HepG2 (cell line): ENCODE measurements around the gene MARCHF6. TPM values are rescaled to one million over a fixed set of nuclear protein-coding genes. Genes with fewer than 3 reads are reported as not detected.

Source experiments
- ARID3A ChIP-seq: IDR thresholded peaks from 2 replicates; pipeline ENCODE4 v1.6.1; 2012; ENCODE audit warnings: low read depth, low read length, improper control_type of control experiment
- ATF5 ChIP-seq: sonication (generic); formaldehyde crosslinking; IDR thresholded peaks from 2 replicates; pipeline ENCODE4 v1.4.0; 2020; ENCODE audit warnings: mild to moderate bottlenecking, low read depth, missing genetic modification reagents
- CBX2 ChIP-seq, 2 experiments: fragments of 200-600 bp in 1 of 2; sonication (generic); formaldehyde crosslinking in 1 of 2; IDR thresholded peaks; 2 replicates each; pipeline versions ENCODE4 v1.7.0 to v1.8.1; 2018 to 2022; ENCODE audit warnings: low read depth in 2 of 2, low read length in 1 of 2, mild to moderate bottlenecking in 1 of 2, missing genetic modification reagents in 1 of 2
- CCAR2 ChIP-seq: fragments of 200-400 bp; formaldehyde crosslinking; optimal IDR thresholded peaks from 2 replicates; pipeline ENCODE3; 2018; ENCODE audit warnings: low read depth, mild to moderate bottlenecking, low read length, moderate library complexity
- CHD2 ChIP-seq: IDR thresholded peaks from 2 replicates; pipeline ENCODE4 v1.6.1; 2011; ENCODE audit warnings: low read depth, low read length, improper control_type of control experiment
- FOXA3 ChIP-seq: IDR thresholded peaks from 2 replicates; pipeline ENCODE4 v1.6.1; 2016; ENCODE audit warnings: missing genetic modification reagents, missing compliant biosample characterization
- GTF2F1 ChIP-seq: fragments of 150-350 bp; IDR thresholded peaks from 2 replicates; pipeline ENCODE4 v1.6.1; 2014; ENCODE audit warnings: low read length
- HOXA5 ChIP-seq: sonication (generic); formaldehyde crosslinking; IDR thresholded peaks from 2 replicates; pipeline ENCODE4 v1.4.0; 2020; ENCODE audit warnings: missing genetic modification reagents
- ISX ChIP-seq: sonication (generic); formaldehyde crosslinking; conservative IDR thresholded peaks from 2 replicates; pipeline ENCODE4 v1.5.0; 2020; ENCODE audit warnings: missing genetic modification reagents
- MLX ChIP-seq: IDR thresholded peaks from 2 replicates; pipeline ENCODE4 v1.6.1; 2016
- MYC ChIP-seq: sonication (generic); formaldehyde crosslinking; IDR thresholded peaks from 2 replicates; pipeline ENCODE4 v1.9.0; 2021; ENCODE audit warnings: missing genetic modification reagents, borderline replicate concordance
- NONO ChIP-seq, 2 experiments: fragments of 450-650 bp in 1 of 2; sonication (generic) in 1 of 2; formaldehyde crosslinking in 1 of 2; IDR thresholded peaks in 1 of 2; conservative IDR thresholded peaks in 1 of 2; 2 replicates each; pipeline versions ENCODE4 v1.6.1 to v1.8.0; 2017 to 2022; ENCODE audit warnings: mild to moderate bottlenecking in 1 of 2, missing genetic modification reagents in 1 of 2, moderate library complexity in 1 of 2
- PHF5A ChIP-seq: IDR thresholded peaks from one replicate; pipeline ENCODE4 v1.6.1; 2018; ENCODE audit warnings: low read depth, missing genetic modification reagents; ENCODE audit not compliant: unreplicated experiment
- SP4 ChIP-seq: sonication (generic); formaldehyde crosslinking; IDR thresholded peaks from 2 replicates; pipeline ENCODE4 v1.8.1; 2023; ENCODE audit warnings: mild to moderate bottlenecking, missing genetic modification reagents
- TFDP2 ChIP-seq: sonication (generic); formaldehyde crosslinking; IDR thresholded peaks from 2 replicates; pipeline ENCODE4 v1.4.0; 2020; ENCODE audit warnings: missing genetic modification reagents
- THAP8 ChIP-seq: sonication (generic); formaldehyde crosslinking; IDR thresholded peaks from 2 replicates; pipeline ENCODE4 v1.5.1; 2020; ENCODE audit warnings: missing genetic modification reagents, mild to moderate bottlenecking, borderline replicate concordance
- ZFP91 ChIP-seq: sonication (generic); formaldehyde crosslinking; IDR thresholded peaks from 2 replicates; pipeline ENCODE4 v1.9.0; 2022; ENCODE audit warnings: missing genetic modification reagents, mild to moderate bottlenecking, borderline replicate concordance
- ZNF441 ChIP-seq: sonication (generic); formaldehyde crosslinking; IDR thresholded peaks from 2 replicates; pipeline ENCODE4 v1.7.0; 2021; ENCODE audit warnings: missing genetic modification reagents, borderline replicate concordance
- ZNF557 ChIP-seq: sonication (generic); formaldehyde crosslinking; IDR thresholded peaks from 2 replicates; pipeline ENCODE4 v1.4.0; 2020; ENCODE audit warnings: missing genetic modification reagents
- ZNF747 ChIP-seq: sonication (generic); formaldehyde crosslinking; IDR thresholded peaks from 2 replicates; pipeline ENCODE4 v1.8.1; 2023; ENCODE audit warnings: missing genetic modification reagents, mild to moderate bottlenecking, borderline replicate concordance
- ZNF768 ChIP-seq: sonication (generic); formaldehyde crosslinking; IDR thresholded peaks from 2 replicates; pipeline ENCODE4 v1.4.0; 2020; ENCODE audit warnings: missing genetic modification reagents
- polyA plus RNA-seq, 8 experiments: library from polyadenylated mRNA; depleted of rRNA in 3 of 8; stranded (reverse) in 7 of 8; unstranded in 1 of 8; fragments of >200 nt; fragmentation: Illumina TruSeq in 4 of 8; extraction: Trizol in 4 of 8; gene quantifications; 2 replicates each; pipeline versions ENCODE4 v1.2.1 to v1.2.3, GENCODE V29; 2011 to 2016; ENCODE audit warnings: low read depth in 4 of 8, missing spikeins in 1 of 8, mixed read lengths in 1 of 8; ENCODE audit not compliant: insufficient read depth in 1 of 8
- total RNA-seq, 5 experiments: library from RNA; depleted of rRNA; stranded (reverse); fragments of >200 nt; fragmentation: Illumina TruSeq; extraction: Trizol; gene quantifications; 2 replicates each; pipeline ENCODE4 v1.2.3, GENCODE V29; 2016; ENCODE audit warnings: low read depth in 1 of 5

Gene MARCHF6
- total and polyA plus RNA-seq, 2 of the 13 experiments (the other 11 are each of a cell fraction or from before 2014, with no cell fraction given), result 48.6 to 107 TPM

- TF ChIP-seq THAP8 (CRISPR knock-in tag), result 0 out of 2 replicates have a peak, but pooled peaks have one; percentile 27
- TF ChIP-seq CBX2 (IDR thresholded peaks at IDR 0.05; ENCODE audit: low read depth, low read length), result no peak
- no peak for TF ChIP-seq CBX2 (CRISPR knock-in tag; IDR thresholded peaks at IDR 0.05; ENCODE audit: low read depth)
- TF ChIP-seq ARID3A, result no peak
- no peak for TF ChIP-seq ISX
- TF ChIP-seq CHD2, result peak; percentile 39; the same call in 1 of the 2 replicates
- TF ChIP-seq ZFP91 (CRISPR knock-in tag), result peak; percentile 88
- TF ChIP-seq NONO (IDR thresholded peaks at IDR 0.05), result no peak
- TF ChIP-seq NONO (CRISPR knock-in tag; conservative IDR thresholded peaks at IDR 0.05), result peak; percentile 92
- TF ChIP-seq SP4 (CRISPR knock-in tag), result 0 out of 2 replicates have a peak, but pooled peaks have one; percentile 44
- TF ChIP-seq CCAR2, result no peak
- peak; percentile 63; the same call in 1 of the 2 replicates for TF ChIP-seq HOXA5
- TF ChIP-seq MYC (CRISPR knock-in tag), result peak; percentile 82
- TF ChIP-seq GTF2F1, result no peak
- TF ChIP-seq FOXA3 (CRISPR knock-in tag), result peak; percentile 65
- TF ChIP-seq ZNF557 (CRISPR knock-in tag), result peak; percentile 57; the same call in 1 of the 2 replicates
- TF ChIP-seq TFDP2 (CRISPR knock-in tag), result 0 out of 2 replicates have a peak, but pooled peaks have one; percentile 36
- TF ChIP-seq ZNF441 (CRISPR knock-in tag), result no peak
- no peak for TF ChIP-seq MLX (CRISPR knock-in tag)
- TF ChIP-seq ATF5 (CRISPR knock-in tag), result 0 out of 2 replicates have a peak, but pooled peaks have one; percentile 22
- TF ChIP-seq ZNF747 (CRISPR knock-in tag), result 0 out of 2 replicates have a peak, but pooled peaks have one; percentile 52
- peak; percentile 37 for TF ChIP-seq PHF5A (CRISPR knock-in tag)
- TF ChIP-seq ZNF768 (CRISPR knock-in tag), result peak; percentile 80; the same call in 1 of the 2 replicates
These were observed 46.0 kb upstream of the MARCHF6 start, which contains the start of gene CMBL (continued) for GRCh38 chr5:10307206-10308148.
